ENCODE measurements around the gene ABHD5.
A peak's percentile ranks its signal among the peaks of the same experiment; 100 is the strongest.

Gene ABHD5

DNA sequence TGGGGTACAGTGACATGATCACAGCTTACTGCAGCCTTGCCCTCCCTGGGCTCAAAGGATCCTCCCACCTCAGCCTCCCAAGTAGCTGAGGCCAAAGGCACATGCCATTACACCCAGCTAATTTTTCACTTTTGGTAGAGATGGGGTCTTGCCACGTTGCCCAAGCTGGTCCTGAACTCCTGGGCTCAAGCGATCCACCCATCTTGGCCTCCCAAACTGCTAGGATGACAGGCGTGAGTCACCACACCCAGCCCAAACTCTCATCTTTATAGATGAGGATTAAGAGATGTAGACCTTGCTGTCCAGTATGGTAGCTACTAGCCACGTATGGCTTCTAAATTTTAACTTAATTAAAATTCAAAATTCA is 4.4 kb upstream of the ABHD5 start:
- DNase-seq, result no peak

DNA sequence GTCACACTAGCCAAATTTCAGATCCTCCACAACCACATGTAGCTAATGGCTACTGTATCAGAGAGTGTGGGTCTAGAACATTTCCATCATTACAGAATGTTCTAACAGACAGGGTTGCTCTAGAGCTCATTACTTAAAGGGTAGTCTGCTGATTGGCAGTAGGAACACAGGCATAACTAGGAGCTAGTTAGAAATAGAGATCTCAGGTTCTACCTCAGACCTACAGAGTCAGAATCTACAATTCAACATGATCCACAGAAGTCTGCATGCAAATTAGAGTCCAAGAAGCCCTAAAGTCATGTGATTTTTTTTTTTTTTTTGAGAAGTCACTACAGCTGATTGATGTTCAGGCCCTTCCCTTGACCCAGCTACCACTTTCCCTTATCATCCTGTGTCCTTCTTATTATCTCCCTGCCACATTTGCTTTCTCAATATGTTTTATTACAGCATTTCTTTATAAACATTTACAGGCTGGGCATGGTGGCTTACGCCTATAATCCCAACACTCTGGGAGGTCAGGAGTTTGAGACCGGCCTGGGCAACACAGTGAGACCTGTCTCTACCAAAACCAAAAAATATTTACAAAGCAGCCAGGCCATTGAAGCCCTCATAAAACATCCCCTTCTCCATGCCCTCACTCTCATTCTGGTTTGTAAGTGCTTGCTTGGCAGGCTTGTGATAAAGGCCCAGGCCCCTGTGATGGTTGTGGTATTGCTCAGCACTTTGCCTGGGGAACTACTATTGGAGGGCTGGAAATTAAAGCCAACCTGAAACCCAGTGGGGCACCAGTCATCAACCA is 3.8 kb upstream of the ABHD5 start:
- DNase-seq, result peak; percentile 96

DNA sequence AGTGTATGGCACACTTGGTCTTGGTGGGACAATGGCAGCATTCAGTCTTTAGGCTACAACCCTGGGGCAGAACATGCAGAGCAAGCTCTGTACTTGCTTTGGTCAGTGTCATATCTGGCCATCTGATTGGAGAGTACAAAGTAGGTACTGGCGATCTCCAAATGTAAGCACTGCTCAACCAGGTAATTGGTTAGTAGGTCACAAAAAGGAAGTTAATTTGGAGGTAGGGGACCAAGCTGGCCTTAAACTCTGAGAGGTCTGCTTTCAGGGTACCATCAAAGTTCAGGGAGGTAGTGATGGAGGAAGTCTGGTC is 3.3 kb upstream of the ABHD5 start:
- no peak for DNase-seq

DNA sequence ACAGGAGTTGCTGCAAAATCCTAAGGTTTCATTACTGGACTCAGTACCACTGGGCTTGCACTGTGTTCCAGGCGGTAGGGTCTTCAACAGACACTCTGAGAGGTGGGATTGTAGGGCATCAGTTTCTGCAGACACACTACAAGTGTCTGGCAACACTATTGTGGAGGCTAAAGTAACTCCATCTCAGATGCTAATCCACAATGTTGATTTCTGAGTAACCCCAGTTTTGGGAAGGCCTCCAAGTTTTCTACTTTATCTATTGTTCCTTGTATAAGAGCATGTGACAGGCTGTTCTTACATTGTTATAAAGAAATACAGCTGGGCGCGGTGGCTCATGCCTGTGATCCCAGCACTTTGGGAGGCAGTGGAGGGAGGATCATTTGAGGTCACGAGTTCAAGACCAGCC is 2.5 kb upstream of the ABHD5 start:
- DNase-seq, result peak; percentile 64

DNA sequence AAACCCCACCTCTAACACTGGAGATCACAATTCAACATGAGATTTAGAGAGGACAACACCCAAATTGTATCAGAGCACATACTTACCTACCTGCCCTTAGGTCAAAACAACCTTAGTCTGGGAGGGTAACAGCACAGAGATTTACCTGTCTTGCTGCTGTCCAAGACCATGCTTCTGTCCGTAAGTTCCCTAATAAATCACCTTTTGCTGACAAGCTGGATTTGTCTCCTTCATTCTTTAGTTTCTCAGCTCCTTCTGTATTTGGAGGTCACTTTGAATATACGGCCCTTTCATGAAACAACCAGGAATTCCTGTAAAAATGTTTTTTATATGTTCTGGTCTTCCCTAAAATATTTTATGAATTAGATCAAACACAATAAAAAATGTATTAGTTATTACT is 1.6 kb upstream of the ABHD5 start:
- no peak for DNase-seq

DNA sequence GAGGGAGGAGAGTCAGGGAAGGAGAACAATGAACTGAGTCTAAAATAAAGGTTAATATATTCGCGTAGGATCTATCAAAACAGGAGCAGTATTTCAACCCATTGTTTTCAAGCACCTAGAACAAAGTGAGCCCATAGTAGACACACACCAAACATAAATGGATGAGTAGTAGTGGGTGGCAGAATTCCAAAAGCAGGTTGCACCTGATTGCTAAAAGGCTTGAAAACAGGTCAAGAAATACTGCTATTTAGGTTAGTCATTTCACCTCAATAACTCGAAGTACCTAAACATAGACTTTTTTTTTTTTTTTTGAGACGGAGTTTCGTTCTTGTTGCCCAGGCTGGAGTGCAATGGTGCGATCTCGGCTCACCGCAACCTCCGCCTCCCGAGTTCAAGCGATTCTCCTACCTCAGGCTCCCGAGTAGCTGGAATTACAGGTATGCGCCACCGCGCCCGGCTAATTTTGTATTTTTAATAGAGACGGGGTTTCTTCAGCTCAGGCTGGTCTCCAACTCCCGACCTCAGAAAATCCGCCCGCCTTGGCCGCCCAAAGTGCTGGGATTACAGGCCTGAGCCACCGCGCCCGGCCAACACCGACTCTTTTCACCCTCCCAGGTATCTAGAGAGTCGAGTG is 855 bp upstream of the ABHD5 start:
- DNase-seq, result peak; percentile 38

DNA sequence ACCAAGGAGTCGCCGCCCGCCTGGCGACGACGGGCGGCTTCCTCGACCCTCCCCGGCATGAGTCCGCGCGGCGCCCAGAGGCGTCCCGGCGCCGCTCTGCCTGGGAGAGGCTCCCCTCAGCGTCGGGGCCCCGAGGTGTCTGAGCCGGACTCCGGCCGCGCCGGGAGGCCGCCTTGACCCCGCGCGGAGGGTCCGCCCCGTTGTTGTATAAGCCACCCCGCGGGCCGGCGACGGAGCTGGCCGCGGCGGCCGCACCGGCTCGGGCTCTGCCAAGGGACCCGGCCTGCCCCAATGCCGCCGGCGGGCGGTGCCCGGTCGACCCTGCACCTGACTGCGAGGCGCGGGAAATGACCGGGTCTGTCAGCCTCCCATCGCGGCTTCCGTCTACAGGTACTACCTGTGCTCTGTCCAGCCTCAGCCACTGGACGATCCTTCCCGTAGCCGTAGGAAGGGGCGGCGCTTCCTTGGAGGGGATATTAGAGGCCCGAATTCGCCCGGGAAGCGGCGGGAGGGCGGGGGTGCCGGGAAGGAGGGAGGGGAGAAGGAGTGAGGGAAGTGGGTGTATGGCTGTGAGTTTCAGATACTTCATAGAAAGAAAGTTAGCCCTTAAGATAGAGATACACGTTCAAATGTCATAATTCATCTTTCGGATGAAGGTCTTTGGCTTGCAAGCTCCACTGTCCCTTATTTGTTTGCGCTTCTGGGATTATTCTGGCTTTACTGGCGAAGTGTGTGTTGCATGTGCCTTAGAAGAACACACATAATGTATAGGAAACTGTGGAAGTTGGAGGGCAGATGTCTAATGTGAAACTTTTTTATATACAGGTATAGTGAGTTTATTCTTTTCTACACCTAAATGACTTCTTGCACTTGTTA is 620 bp downstream of the ABHD5 start:
- peak; percentile 74 for DNase-seq

DNA sequence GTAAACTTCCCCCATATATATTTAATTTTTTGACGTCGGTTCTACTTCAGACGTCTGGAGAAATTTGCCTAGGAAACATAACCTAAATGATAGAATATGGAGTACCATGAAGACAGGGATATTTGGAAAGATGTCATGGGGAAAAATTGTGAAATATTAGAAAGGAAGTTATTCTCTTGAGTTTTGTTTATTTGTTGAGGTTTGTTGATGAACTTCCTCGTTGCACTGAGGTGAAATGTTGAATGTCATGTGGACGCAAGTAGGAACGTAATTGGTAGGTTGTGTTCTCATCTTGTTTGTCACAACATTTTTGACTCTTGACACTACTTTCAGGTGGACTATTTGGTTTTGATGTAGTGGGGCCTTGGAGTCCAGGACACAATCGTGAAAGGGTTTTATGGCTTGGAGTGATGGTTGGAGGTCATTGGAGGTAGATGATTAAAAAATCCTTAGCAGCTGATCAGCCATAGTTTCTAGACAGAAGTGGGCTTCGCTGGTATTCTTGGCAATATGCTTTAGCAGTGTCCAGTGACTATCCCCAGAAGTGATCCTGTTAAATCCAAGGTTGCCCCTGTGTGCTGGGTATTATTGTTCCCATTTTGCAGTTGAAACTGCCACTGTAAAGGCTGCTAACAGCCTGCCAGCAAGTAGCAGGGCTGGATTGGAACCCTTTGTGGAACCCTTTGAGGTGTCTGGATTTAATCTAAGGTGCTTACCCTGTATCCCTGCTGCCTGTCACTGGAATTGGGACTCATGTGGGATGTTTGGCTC is 1.5 kb downstream of the ABHD5 start:
- peak; percentile 65 for DNase-seq

DNA sequence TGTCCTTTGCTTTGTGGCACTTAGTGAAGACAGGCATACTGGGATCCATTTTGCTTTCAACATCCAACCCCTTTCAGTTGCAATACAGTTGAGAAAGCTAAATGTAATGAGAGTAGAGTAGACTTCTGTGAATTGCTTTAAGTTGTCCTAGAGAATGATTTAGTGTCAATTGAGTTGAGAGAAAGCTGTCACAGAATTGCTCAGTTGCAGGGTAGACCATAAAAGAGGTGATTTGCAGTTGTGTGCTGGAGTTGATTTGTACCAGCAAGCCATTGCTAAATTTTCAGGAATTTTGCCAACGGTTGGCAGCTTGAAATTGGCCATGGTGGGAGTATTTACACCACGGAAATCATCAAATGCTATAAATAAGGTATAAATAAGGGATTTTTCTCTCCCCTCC is 2.2 kb downstream of the ABHD5 start:
- DNase-seq, result peak; percentile 71

DNA sequence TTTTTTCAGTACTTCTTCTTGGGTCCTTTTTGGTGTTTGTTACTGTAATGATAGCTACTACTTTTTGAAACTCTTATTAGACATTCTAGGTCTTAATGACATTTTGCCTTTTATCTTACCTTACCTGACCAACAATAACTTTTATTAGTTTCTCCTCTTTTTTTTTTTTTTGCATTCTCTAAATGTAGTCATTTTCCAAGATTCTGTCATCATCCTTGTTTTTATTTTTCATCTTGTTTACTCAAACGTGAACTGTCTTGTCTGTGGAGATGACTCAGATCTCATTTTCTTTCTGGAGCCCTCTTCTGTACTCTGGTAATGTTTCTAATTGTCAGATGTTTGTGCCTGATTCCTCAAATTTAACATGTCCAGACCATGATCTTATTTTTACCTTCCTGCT is 2.9 kb downstream of the ABHD5 start:
- no peak for DNase-seq

DNA sequence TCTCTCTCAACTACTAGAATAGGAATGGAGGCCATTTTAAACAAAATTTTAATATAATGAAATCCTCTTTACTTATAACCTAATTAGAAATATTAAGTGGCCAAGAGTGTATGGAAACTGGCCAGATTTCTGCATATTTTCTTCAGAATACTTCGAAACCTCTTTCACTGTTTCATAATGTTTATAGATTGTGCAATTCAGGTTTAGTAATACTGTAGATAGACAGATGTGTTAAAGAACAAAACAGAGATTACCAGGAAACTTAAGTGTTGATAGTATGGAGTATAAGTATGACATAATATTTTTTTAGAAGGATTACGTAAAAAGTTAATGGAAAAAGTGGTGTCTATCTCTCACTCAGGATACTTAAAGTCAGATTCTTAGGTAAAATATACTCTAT is 4.7 kb downstream of the ABHD5 start:
- DNase-seq, result peak; percentile 79

DNA sequence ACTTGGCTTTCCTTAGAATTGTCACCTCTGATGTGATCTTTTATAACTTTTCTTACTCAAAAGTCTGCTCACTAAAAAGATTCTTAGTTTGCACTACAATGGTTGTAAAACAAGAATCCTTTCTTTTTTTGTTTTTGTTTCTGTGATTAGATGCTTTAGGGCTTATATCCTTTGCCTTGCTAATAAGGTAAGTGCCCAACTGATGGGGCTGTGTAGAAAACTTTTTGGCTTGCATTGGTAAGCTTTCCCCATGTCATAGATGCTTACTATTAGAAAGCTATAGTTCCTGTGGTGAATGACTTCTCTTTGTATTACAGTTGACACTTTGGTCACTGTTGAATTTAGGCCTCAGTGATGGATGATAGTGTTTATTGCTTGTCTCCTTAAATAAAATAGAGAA is 5.1 kb downstream of the ABHD5 start:
- peak; percentile 59 for DNase-seq

DNA sequence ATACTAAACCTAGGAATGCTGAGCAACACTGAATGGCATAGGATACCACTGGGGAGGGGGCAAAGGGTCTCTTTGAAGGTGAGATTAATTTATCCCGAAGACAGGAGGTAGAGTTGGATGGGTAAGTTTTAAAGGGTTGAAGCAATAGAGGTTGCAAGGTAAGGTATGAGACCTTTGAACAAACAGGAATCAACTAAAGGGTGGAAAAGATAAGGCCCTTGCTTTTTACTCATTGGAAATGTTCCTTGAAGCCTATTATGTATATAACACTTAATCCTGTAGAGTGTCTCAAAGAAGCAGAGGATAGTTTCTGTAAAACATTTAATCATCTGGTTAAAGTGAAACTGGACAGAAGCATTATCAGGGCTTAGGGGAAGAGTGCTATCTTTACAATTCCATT is 5.7 kb downstream of the ABHD5 start:
- peak; percentile 46 for DNase-seq

DNA sequence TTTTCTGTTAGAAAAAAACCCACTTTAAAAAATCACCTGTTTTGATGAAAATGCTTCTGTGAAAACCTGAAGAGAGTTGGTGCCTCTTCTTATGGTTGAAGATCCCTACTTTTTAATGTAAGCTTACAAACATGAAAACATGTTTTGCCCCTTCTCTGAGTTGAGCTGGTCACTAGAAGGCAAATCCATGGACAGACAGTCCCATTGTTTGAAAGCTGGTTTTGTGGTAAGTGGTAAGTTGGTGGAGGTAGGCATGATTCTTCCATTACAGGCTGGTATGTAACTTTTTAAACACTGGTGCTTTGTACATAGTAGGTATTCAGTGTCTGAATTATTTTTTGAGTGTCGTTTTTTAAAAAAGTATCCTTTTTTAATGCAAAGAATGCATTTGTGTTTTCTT is 6.1 kb downstream of the ABHD5 start:
- DNase-seq, result no peak

DNA sequence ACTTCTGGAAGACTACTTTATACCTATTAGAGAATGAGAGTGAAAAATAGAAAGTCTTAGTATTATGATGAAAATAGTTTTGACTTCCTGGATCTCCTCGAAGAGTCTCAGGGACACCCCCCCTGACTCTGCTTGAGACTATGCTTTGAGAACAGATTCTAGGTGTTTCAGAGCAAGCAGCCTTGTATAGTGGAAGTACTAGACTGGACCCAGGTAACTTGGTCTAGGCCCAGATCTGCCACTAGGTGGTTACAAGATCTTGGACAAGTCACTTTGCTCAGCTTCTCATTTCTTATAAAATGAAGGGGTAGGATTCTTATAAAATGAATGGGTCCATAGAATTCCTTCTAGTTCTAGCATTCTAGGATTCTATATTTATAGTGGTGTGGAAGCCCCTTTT is 9.1 kb downstream of the ABHD5 start:
- DNase-seq, result peak; percentile 43

DNA sequence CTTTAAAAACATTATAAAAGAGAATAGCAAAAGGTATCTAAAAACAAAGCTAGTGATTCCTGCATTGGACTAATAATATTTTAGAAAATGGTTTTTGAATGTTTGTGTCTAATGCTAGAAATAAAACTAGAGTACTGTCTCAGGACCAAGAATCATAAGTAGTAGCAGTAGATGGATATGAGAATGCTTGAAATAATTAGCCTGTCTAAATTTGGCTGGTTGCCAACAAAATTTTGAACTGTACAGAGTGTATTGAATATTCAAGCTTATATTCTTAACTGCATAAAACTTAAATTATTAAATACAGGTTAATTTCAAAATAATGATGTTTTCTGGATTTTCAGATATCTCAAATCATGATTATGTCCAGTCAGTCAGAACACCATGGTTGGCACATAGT is 14.0 kb downstream of the ABHD5 start:
- no peak for DNase-seq

DNA sequence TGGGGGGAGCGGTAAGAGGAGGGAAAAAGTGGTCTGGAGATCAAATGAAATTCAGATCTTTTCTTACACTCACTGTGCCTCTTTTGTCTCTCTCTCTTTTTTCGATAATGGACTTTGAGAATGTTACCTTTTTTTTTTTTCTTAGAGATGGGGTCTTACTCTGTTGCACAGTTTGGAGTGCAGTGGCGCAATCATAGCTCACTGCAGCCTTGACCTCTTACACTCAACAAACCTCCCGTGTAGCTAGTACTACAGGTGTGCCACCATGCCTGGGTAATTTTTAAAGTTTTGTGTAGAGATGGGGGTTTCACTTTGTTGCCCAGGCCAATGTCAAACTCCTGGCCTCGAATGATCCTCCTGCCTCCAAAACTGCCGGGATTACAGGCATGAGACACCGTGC is 15.6 kb downstream of the ABHD5 start:
- DNase-seq, result no peak

DNA sequence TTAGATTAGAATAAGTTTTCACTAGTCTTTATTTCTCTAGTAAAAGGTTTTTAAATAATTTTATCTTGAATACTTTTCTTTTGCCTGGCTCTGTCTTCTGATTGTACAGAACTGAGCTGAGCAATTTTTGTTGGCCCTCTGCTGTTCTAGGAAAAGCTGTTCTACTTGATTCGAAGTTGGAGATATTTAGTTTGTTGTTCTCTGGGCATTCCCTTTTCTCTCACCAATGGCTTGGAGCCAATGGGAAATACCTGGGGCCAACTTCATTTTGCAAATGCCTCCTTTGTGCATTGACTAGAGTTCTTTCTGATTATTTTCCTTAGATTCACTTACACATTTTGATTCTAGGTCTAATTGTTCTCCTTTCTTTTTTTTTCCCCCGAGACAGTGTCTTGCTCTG is 16.5 kb downstream of the ABHD5 start:
- DNase-seq, result no peak

DNA sequence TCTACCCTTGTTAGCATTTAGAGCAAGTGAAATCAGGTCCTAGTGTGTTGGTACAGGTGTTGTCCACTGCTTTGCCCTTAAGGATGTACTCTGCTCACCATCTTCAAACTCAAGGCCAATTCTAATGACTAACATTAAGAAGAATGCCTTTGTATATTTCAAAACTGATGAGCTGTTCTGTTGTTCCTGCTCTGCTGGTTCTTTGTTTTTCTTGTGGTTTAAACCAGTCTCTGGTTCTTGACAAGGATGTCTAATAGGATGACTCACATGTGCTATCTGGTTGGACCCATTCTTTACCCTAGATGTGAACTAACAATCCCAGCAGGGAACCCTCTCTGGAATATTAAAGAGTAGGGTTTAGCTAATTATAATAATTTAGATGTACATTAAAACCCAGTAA is 17.3 kb downstream of the ABHD5 start:
- no peak for DNase-seq

DNA sequence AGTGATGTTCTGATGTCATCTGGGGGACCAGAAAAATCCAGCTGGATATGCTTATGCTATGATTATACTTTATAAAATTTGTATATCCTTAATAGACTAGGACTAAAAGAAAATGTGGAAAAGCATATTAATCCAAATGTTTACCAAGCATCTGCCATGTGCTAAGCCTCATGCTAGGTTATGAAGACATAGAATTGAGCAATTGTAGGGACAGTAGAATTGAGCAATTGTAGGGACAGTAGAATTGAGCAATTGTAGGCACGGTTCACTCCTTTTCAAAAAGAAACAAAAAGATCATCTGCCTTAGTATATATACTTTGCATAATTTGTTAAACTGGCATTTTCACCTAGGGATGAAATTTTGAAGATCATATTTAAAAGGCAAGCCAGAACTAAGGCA is 18.3 kb downstream of the ABHD5 start:
- DNase-seq, result peak; percentile 47

DNA sequence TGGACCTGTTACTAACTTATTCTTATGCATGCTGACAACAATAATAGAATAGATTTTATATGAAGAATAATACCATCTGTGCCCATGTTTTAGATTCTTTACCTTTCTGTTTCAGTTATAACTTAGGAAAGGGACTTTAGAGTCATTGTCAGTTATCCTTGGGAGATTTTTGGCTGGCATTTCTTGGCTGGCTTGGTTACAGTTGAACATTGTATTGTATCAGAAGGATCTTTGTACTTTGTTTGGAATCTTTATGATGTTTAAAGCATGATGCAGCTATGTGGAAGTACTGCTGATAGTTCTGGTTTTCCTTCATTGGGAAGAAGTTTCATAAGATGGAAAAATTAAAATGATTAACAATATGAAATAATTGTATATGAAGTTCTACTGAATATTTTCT is 19.9 kb downstream of the ABHD5 start:
- no peak for DNase-seq

DNA sequence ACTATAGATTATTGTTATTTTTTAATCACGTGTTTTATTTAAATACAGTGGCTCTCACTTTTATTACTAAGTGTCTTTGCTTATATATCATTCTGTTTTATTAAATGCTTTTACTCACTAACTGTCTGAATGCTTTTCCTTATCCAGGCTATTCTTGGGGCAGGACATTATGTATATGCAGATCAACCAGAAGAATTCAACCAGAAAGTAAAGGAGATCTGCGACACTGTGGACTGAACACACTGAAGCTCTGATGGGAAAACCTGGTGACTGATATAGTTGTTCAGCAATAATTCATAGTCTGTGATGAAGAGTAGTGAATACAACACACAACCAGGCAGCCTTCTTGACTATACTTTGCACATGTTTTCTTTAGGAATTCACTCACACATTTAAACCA is 27.6 kb downstream of the ABHD5 start:
- no peak for DNase-seq

DNA sequence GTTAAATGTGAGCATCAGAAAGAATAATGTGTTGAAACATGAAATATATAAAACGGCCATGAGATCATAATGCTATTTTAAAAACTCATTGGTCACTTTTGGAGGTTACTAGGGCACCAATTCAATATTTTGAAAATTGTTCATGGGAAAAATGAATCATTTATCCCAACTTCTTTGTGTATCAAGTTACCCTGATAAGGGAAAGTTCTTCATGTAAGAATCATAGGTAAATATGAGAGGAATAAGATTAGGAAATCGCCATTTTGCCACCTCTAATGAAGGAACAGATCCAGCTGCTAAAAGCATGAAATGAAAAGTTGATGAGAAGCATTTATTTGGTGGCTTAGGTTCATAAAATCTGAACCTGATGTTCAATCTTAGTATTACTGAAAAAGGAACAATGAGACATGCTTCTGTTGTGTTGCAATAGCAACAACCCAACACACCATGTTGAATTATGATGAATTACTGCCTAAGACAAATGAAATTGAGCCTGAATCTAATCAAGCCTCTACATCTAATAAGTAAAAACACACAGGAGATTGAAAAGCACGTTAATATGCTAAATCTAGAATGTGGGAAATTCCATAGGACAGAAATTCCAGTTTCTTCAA is 32.5 kb downstream of the ABHD5 start:
- DNase-seq, result no peak
